Keratinocyte (primary cell): Measurements from ENCODE around the gene PRKCSH. TPM values are rescaled to one million over a fixed set of nuclear protein-coding genes. Genes with fewer than 3 reads are reported as not detected.

Experiments
- DNase-seq: peaks from one replicate; pipeline ENCODE4 v3.0.0-alpha.2; 2011; ENCODE audit warnings: low read depth, missing footprints, low spot score
- FAIRE-seq: peaks from 2 replicates; lab custom pipeline; 2011; peaks lifted over from hg19 to GRCh38; lab: Jason Lieb, UNC
- H2AFZ ChIP-seq: 2 replicates; pipeline ENCODE4 v1.6.0; 2012; ENCODE audit warnings: low read length, control low read depth, inconsistent platforms; ENCODE audit not compliant: control insufficient read depth
- H3K27ac ChIP-seq: 2 replicates; pipeline ENCODE4 v1.5.1; 2011; ENCODE audit warnings: low read length; ENCODE audit not compliant: control insufficient read depth, insufficient read depth
- H3K27me3 ChIP-seq: 3 replicates; pipeline ENCODE4 v1.6.0; 2011; ENCODE audit warnings: low read length; ENCODE audit not compliant: control insufficient read depth, insufficient read depth; ENCODE audit errors: extremely low read depth
- H3K36me3 ChIP-seq, 2 experiments: 2 replicates in 1 of 2; 3 replicates in 1 of 2; pipeline ENCODE4 v1.5.1; 2011; ENCODE audit warnings: low read length in 2 of 2, mild to moderate bottlenecking in 1 of 2; ENCODE audit not compliant: control insufficient read depth in 2 of 2, insufficient read depth in 2 of 2; ENCODE audit errors: extremely low read depth in 1 of 2
- H3K4me1 ChIP-seq: 3 replicates; pipeline ENCODE4 v1.5.1; 2011; ENCODE audit warnings: low read length; ENCODE audit not compliant: control insufficient read depth, insufficient read depth; ENCODE audit errors: extremely low read depth
- H3K4me2 ChIP-seq: 3 replicates; pipeline ENCODE4 v1.6.0; 2011; ENCODE audit warnings: low read depth, low read length; ENCODE audit not compliant: control insufficient read depth, insufficient read depth; ENCODE audit errors: extremely low read depth
- H3K4me3 ChIP-seq, 3 experiments: fragments of 200-600 bp in 1 of 3; sonication (generic) in 1 of 3; 2 replicates in 2 of 3; 3 replicates in 1 of 3; pipeline ENCODE4 v1.5.1; 2011 to 2016; ENCODE audit warnings: low read length in 3 of 3, mild to moderate bottlenecking in 3 of 3, control low read depth in 2 of 3, inconsistent platforms in 1 of 3, low read depth in 1 of 3, mixed read lengths in 1 of 3, mixed run types in 1 of 3, moderate library complexity in 1 of 3; ENCODE audit not compliant: control insufficient read depth in 2 of 3, insufficient read depth in 2 of 3; ENCODE audit errors: extremely low read depth in 1 of 3
- H3K79me2 ChIP-seq: 2 replicates; pipeline ENCODE4 v1.6.0; 2012; ENCODE audit warnings: low read length; ENCODE audit not compliant: control insufficient read depth, insufficient read depth
- H3K9ac ChIP-seq: 3 replicates; pipeline ENCODE4 v1.6.0; 2011; ENCODE audit warnings: low read length; ENCODE audit not compliant: control insufficient read depth, insufficient read depth; ENCODE audit errors: extremely low read depth
- H3K9me1 ChIP-seq: 3 replicates; pipeline ENCODE4 v1.6.0; 2011; ENCODE audit warnings: low read length; ENCODE audit not compliant: control insufficient read depth, insufficient read depth; ENCODE audit errors: extremely low read depth
- H3K9me3 ChIP-seq: 2 replicates; pipeline ENCODE4 v1.5.1; 2012; ENCODE audit warnings: low read depth, low read length; ENCODE audit not compliant: control insufficient read depth
- H4K20me1 ChIP-seq: 3 replicates; pipeline ENCODE4 v1.6.0; 2011; ENCODE audit warnings: low read length; ENCODE audit not compliant: control insufficient read depth, insufficient read depth; ENCODE audit errors: extremely low read depth
- CTCF ChIP-seq, 3 experiments: IDR thresholded peaks in 1 of 3; conservative IDR thresholded peaks in 1 of 3; optimal IDR thresholded peaks in 1 of 3; 2 replicates in 2 of 3; 3 replicates in 1 of 3; pipeline versions ENCODE3 to v1.5.1; 2011; ENCODE audit warnings: low read length in 3 of 3, mild to moderate bottlenecking in 3 of 3, moderate library complexity in 2 of 3, control low read depth in 1 of 3, inconsistent platforms in 1 of 3; ENCODE audit not compliant: insufficient read depth in 2 of 3; ENCODE audit errors: extremely low read depth in 1 of 3
- EZH2 ChIP-seq: IDR thresholded peaks from one replicate; pipeline ENCODE4 v1.6.1; 2012; ENCODE audit warnings: inconsistent platforms, mild to moderate bottlenecking, low read length, moderate library complexity
- dilution Hi-C: fragments of 300-500 bp; cut with MboI; formaldehyde crosslinking; loops from one replicate; pipeline ENCODE4 v1.7.0; 2020; ENCODE audit warnings: low sequenced_read_pairs; ENCODE audit not compliant: extremely low pct_ligation_motif_present
- polyA plus RNA-seq, 5 experiments: library from polyadenylated mRNA; depleted of rRNA in 3 of 5; stranded (reverse) in 3 of 5; stranded (forward) in 1 of 5; unstranded in 1 of 5; fragments of >200 nt; gene quantifications; 1 replicate in 1 of 5; 2 replicates in 3 of 5; 3 replicates in 1 of 5; pipeline versions ENCODE4 v1.2.1 to v1.2.3, GENCODE V29; 2011 to 2012; ENCODE audit warnings: missing spikeins in 2 of 5, low read depth in 1 of 5, low replicate concordance in 1 of 5

Gene PRKCSH
- polyA plus RNA-seq, 1 donor (not counting 4 experiments of a cell fraction or from before 2014, with no cell fraction given): 56.3 TPM

DNA sequence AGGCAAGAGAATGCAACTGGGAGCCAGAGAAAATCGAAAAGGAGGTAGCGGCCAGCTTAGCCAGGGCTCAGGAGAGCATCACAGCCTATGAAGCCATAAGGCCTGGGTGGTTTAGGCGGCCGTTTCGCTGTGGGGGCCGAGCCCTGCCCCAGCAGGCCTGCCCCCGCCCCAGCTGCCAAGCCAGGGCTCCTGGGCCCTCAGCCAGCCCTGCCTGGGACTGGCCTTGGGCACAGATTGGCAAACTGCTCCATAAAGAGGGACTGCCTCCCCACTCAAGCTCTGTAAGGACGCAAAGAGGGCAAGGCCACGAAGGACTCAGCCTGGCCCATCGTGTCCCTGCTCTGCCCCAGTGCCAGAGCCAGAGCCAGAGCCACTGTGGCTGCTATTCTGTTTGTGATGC is 60.0 kb downstream of the PRKCSH start:
- no peaks in the 10 kb centered on the region for H4K20me1 ChIP-seq
- no peaks in the 10 kb centered on the region for H3K27me3 ChIP-seq
- no peak overlapping the region for H3K4me3 ChIP-seq
- no peaks in the 10 kb centered on the region for H3K9me3 ChIP-seq
- no peak overlapping the region for H3K4me2 ChIP-seq
- no peaks in the 10 kb centered on the region for H3K79me2 ChIP-seq
- H3K36me3 ChIP-seq: peaks cover 2 to 7% of the 10 kb centered on the region in 2 experiments
- no peak overlapping the region for H3K9ac ChIP-seq
- H3K9me1 ChIP-seq: no peaks in the 10 kb centered on the region
- no peak overlapping the region for H2AFZ ChIP-seq
- TF ChIP-seq EZH2 (no peak), CTCF (optimal IDR thresholded peaks at IDR 0.05 in 1 of 3, IDR thresholded peaks at IDR 0.05 in 1 of 3, conservative IDR thresholded peaks at IDR 0.05 in 1 of 3; ENCODE audit: extremely low read depth in 1 of 3, insufficient read depth in 2 of 3, low read length in 3 of 3) (no peak)
- FAIRE-seq (no peak), DNase-seq (no peak)
- dilution Hi-C loops: no loop called here
- H3K27ac ChIP-seq: no peak overlapping the region
- peaks cover 5% of the 10 kb centered on the region for H3K4me1 ChIP-seq

GRCh38 chr19:11495885-11496284 is 60.5 kb downstream of the PRKCSH start:
- DNase-seq (no peak), FAIRE-seq (no peak)
- no peak overlapping the region for H3K9ac ChIP-seq
- H3K36me3 ChIP-seq: peaks cover 2 to 5% of the 10 kb centered on the region in 2 experiments
- dilution Hi-C loops: no loop called here
- H4K20me1 ChIP-seq: no peaks in the 10 kb centered on the region
- no peaks in the 10 kb centered on the region for H3K9me1 ChIP-seq
- H3K4me3 ChIP-seq: no peak overlapping the region
- H3K4me1 ChIP-seq: peaks cover 5% of the 10 kb centered on the region
- no peak for TF ChIP-seq EZH2
- no peak for TF ChIP-seq CTCF (optimal IDR thresholded peaks at IDR 0.05 in 1 of 3, IDR thresholded peaks at IDR 0.05 in 1 of 3, conservative IDR thresholded peaks at IDR 0.05 in 1 of 3; ENCODE audit: extremely low read depth in 1 of 3, insufficient read depth in 2 of 3, low read length in 3 of 3)
- H3K27me3 ChIP-seq: no peaks in the 10 kb centered on the region
- no peak overlapping the region for H3K27ac ChIP-seq
- no peaks in the 10 kb centered on the region for H3K79me2 ChIP-seq
- H3K9me3 ChIP-seq: no peaks in the 10 kb centered on the region
- H3K4me2 ChIP-seq: no peak overlapping the region
- H2AFZ ChIP-seq: no peak overlapping the region
